CD8-positive, alpha-beta memory T cell (primary cell): ENCODE measurements around the gene MICU1. TPM values are rescaled to one million over a fixed set of nuclear protein-coding genes. Genes with fewer than 3 reads are reported as not detected.
A peak's percentile ranks its signal among the peaks of the same experiment; 100 is the strongest.

Experiments
- CTCF ChIA-PET: fragments of 350-600 bp; sonication (Branson Sonifier 250); formaldehyde crosslinking; loops from one replicate; lab custom pipeline; 2021; ENCODE audit warnings: antibody characterized with exemption; lab: Charles Lee
- POLR2A ChIA-PET: fragments of 350-600 bp; sonication (Branson Sonifier 250); formaldehyde crosslinking; loops from one replicate; lab custom pipeline; 2021; ENCODE audit warnings: antibody characterized with exemption; lab: Charles Lee
- DNase-seq, 5 donors: peaks; one replicate each; pipeline versions ENCODE4 v3.0.0 to v3.0.0-alpha.2; 2020 to 2022; ENCODE audit warnings: mixed read lengths in 1 of 5
- H3K27ac ChIP-seq: one replicate; pipeline ENCODE4 v1.7.0; 2013; ENCODE audit warnings: low read depth, mild to moderate bottlenecking, low read length, moderate library complexity
- H3K27me3 ChIP-seq: 2 replicates; pipeline ENCODE4 v1.7.0; 2013; ENCODE audit warnings: low read length, mild to moderate bottlenecking; ENCODE audit not compliant: insufficient read depth, poor library complexity, severe bottlenecking
- H3K36me3 ChIP-seq: 2 replicates; pipeline ENCODE4 v1.7.0; 2013; ENCODE audit warnings: mild to moderate bottlenecking, low read length, moderate library complexity; ENCODE audit not compliant: insufficient read depth
- H3K4me1 ChIP-seq: 2 replicates; pipeline ENCODE4 v1.7.0; 2013; ENCODE audit warnings: mild to moderate bottlenecking, low read length, moderate library complexity; ENCODE audit not compliant: insufficient read depth
- H3K4me3 ChIP-seq: 2 replicates; pipeline ENCODE4 v1.7.0; 2013; ENCODE audit warnings: mild to moderate bottlenecking, low read length
- H3K9me3 ChIP-seq: 2 replicates; pipeline ENCODE4 v1.7.0; 2013; ENCODE audit warnings: mild to moderate bottlenecking, low read length
- H3K27ac Mint-ChIP-seq, 8 donors: one replicate each; pipeline ENCODE4 v1.8.0; 2020 to 2021; ENCODE audit warnings: mixed read lengths in 8 of 8, mild to moderate bottlenecking in 6 of 8, inconsistent platforms in 3 of 8, moderate library complexity in 3 of 8
- H3K27me3 Mint-ChIP-seq, 2 donors: one replicate each; pipeline ENCODE4 v1.8.0; 2020 to 2021; ENCODE audit warnings: mixed read lengths in 2 of 2, mild to moderate bottlenecking in 1 of 2, moderate library complexity in 1 of 2
- H3K36me3 Mint-ChIP-seq, 3 donors: one replicate each; pipeline ENCODE4 v1.8.0; 2020 to 2021; ENCODE audit warnings: mixed read lengths in 3 of 3, inconsistent platforms in 1 of 3, mild to moderate bottlenecking in 1 of 3
- H3K4me1 Mint-ChIP-seq, 3 donors: one replicate each; pipeline ENCODE4 v1.8.0; 2020 to 2021; ENCODE audit warnings: mixed read lengths in 3 of 3, inconsistent platforms in 1 of 3, mild to moderate bottlenecking in 1 of 3
- H3K4me3 Mint-ChIP-seq, 7 donors: one replicate each; pipeline ENCODE4 v1.8.0; 2020 to 2021; ENCODE audit warnings: mixed read lengths in 7 of 7, mild to moderate bottlenecking in 6 of 7, moderate library complexity in 4 of 7, inconsistent platforms in 2 of 7
- H3K9me3 Mint-ChIP-seq, 5 donors: one replicate each; pipeline ENCODE4 v1.8.0; 2020 to 2022; ENCODE audit warnings: mixed read lengths in 5 of 5, mild to moderate bottlenecking in 3 of 5, moderate library complexity in 2 of 5, inconsistent platforms in 1 of 5
- polyA plus RNA-seq: library from polyadenylated mRNA; unstranded; fragments of 300-500 nt; fragmentation: Illumina TruSeq; gene quantifications from one replicate; pipeline ENCODE4 v1.2.3, GENCODE V29; 2021
- total RNA-seq, 2 experiments: library from RNA; stranded (reverse); gene quantifications; one replicate each; pipeline ENCODE4 v1.2.3, GENCODE V29; 2021

Gene MICU1
- total and polyA plus RNA-seq, 3 experiments from 2014 or later: 25.3 to 27.9 (median 26.9) TPM

DNA sequence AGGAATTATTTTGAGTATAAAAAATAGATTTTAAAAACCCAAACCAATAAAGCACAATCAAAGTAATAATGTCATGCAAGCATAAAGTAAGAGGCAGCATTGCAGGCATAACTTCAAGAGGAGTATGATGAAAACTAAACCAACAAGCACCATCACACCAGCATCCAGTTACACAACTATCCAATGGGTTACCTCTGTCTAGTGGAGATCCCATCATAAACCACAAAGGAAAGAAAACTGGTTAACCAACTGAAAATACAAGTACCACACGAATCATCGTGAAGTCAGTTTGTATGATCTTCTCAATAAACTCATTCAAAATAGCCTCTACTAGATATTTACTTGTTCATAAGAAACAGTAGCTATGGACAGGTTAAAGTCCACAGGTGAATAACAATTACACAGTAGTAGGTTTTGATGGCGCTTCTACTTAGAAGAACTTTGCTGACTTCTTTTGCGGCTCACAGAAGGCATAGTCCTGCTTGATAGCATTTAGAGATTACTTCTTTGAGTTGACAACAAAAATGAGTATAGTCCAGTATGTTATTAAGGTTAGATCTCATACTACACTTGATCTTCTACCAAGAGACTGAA lies 116.6 kb downstream of the MICU1 start:
- Histone ChIP-seq H3K4me3 (no peak overlapping the region), H3K27ac (no peak overlapping the region), H3K36me3 (peaks cover 5% of the 10 kb centered on the region), H3K27me3 (no peaks in the 10 kb centered on the region), H3K9me3 (no peaks in the 10 kb centered on the region), H3K4me1 (no peaks in the 10 kb centered on the region)
- POLR2A ChIA-PET: no interaction called here
- no peak for DNase-seq
- Mint-ChIP-seq H3K4me1 (no peaks in the 10 kb centered on the region), H3K36me3 (peaks cover 12 to 25% (median 22%) of the 10 kb centered on the region in 3 donors), H3K27ac (no peak overlapping the region), H3K9me3 (peaks cover 7 to 11% (median 9%) of the 10 kb centered on the region in 5 donors), H3K4me3 (no peak overlapping the region), H3K27me3 (no peaks in the 10 kb centered on the region)
- CTCF ChIA-PET: no interaction called here

DNA sequence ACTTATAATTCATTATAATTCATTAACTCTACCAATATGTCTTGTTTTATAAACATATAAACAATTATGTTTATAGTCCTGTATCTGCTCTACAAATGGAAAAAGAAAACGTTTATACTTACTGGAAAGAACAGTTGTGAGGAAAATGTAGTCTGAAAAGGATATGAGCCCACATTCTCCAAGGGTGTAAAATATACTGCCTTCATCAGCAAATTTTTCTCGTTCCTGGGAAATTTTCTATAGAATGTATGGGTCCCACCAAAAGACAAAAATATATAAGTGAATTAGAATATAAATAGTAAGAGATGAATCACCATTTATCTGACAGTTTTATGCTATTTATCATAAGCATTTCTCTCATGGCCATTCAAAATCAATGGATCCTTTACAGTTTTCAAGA lies 117.8 kb downstream of the MICU1 start:
- Histone ChIP-seq H3K9me3 (no peaks in the 10 kb centered on the region), H3K4me1 (no peaks in the 10 kb centered on the region), H3K36me3 (peaks cover 5% of the 10 kb centered on the region), H3K27me3 (no peaks in the 10 kb centered on the region), H3K4me3 (no peak overlapping the region), H3K27ac (no peak overlapping the region)
- no peak overlapping the region for H3K4me3 Mint-ChIP-seq
- DNase-seq: no peak
- CTCF ChIA-PET: no interaction called here
- H3K4me1 Mint-ChIP-seq: peaks cover under 1 to 3% (median 2%) of the 10 kb centered on the region in 3 donors
- no peaks in the 10 kb centered on the region for H3K27me3 Mint-ChIP-seq
- no peak overlapping the region for H3K27ac Mint-ChIP-seq
- peaks cover 2 to 6% (median 4%) of the 10 kb centered on the region in 5 donors for H3K9me3 Mint-ChIP-seq
- POLR2A ChIA-PET: no interaction called here
- peaks cover 16 to 27% (median 26%) of the 10 kb centered on the region in 3 donors for H3K36me3 Mint-ChIP-seq

DNA sequence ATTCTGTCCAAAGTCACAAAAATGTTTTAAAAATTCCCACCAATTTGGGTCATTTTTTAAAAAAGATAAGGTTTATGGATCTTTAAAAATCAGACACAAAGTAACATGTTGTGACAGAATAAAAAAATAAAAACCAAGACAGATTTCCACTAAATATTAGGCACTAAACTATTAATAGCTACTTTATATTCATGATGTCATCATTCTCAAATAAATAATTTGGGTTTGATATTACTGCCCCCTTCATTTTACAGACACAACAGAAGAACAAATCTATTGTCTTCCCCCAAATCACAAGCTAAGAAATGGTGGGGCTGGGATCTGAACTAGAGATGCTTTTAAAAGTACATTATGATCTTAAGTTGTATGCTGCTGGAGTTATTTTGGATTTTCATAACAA lies 119.4 kb downstream of the MICU1 start:
- H3K4me1 Mint-ChIP-seq: peaks cover 2 to 7% (median 4%) of the 10 kb centered on the region in 3 donors
- Histone ChIP-seq H3K4me3 (no peak overlapping the region), H3K36me3 (peaks cover 5% of the 10 kb centered on the region), H3K27me3 (no peaks in the 10 kb centered on the region), H3K9me3 (no peaks in the 10 kb centered on the region), H3K4me1 (no peaks in the 10 kb centered on the region), H3K27ac (no peak overlapping the region)
- no peaks in the 10 kb centered on the region for H3K27me3 Mint-ChIP-seq
- H3K4me3 Mint-ChIP-seq: no peak overlapping the region
- DNase-seq: no peak
- CTCF ChIA-PET: no interaction called here
- H3K9me3 Mint-ChIP-seq: peaks cover 2 to 6% (median 4%) of the 10 kb centered on the region in 5 donors
- peaks cover 18 to 27% (median 26%) of the 10 kb centered on the region in 3 donors for H3K36me3 Mint-ChIP-seq
- POLR2A ChIA-PET: no interaction called here
- no peak overlapping the region for H3K27ac Mint-ChIP-seq

DNA sequence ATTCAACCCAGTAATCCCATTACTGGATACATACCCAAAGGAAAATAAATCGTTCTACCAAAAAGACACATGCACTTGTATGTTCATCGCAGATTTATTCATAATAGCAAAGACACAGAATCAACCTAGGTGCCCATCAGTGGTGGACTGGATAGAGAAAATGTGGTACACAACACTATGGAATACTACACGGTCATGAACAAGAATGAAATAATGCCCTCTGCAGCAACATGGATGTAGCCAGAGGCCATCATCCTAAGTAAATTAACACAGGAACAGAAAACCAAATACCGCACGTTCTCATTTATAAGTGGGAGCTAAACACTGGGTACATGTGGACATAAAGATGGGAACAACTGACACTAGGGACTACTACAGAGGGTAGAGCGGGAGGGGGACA lies 120.4 kb downstream of the MICU1 start:
- Histone ChIP-seq H3K4me1 (no peaks in the 10 kb centered on the region), H3K27ac (no peak overlapping the region), H3K4me3 (no peak overlapping the region), H3K9me3 (no peaks in the 10 kb centered on the region), H3K27me3 (no peaks in the 10 kb centered on the region), H3K36me3 (peaks cover 5% of the 10 kb centered on the region)
- H3K4me1 Mint-ChIP-seq: peaks cover 3 to 7% (median 4%) of the 10 kb centered on the region in 3 donors
- no peak for DNase-seq
- ChIA-PET POLR2A (no interaction called here), CTCF (no interaction called here)
- no peak overlapping the region for H3K4me3 Mint-ChIP-seq
- no peaks in the 10 kb centered on the region for H3K27me3 Mint-ChIP-seq
- H3K36me3 Mint-ChIP-seq: peaks cover 18 to 27% (median 26%) of the 10 kb centered on the region in 3 donors
- peaks cover 2 to 6% (median 4%) of the 10 kb centered on the region in 5 donors for H3K9me3 Mint-ChIP-seq
- H3K27ac Mint-ChIP-seq: peak overlapping the region in 1 of 8 donors; percentile 46

DNA sequence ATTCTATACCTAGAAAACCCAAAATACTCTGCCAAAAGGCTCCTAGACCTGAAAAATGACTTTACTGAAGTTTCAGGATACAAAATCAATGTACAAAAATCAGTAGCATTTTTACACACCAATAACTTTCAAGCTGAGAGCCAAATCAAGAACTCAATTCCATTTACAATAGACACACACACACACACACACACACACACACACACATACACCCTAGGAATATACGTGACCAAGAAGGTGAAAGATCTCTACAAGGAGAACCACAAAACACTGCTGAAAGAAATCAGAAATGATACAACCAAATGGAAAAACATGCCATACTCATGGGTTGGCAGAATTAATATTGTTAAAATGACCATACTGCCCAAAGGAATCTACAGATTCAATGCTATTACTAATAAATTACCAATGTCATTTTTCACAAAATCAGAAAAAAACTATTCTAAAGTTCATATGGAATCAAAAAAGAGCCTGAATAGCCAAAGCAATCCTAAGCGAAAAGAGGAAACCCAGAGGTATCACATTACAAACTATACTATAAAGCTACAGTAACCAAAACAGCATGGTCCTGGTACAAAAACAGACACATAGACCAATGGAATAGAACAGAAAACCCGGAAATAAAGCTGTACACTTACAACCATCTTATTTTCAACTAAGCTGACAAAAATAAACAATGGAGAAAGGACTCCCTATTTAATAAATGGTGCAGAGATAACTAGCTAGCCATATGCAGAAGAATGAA lies 122.0 kb downstream of the MICU1 start:
- ChIA-PET POLR2A (no interaction called here), CTCF (no interaction called here)
- Histone ChIP-seq H3K27me3 (no peaks in the 10 kb centered on the region), H3K4me3 (no peak overlapping the region), H3K4me1 (no peaks in the 10 kb centered on the region), H3K9me3 (no peaks in the 10 kb centered on the region), H3K27ac (no peak overlapping the region), H3K36me3 (peaks cover 5% of the 10 kb centered on the region)
- Mint-ChIP-seq H3K36me3 (peaks cover 18 to 27% (median 26%) of the 10 kb centered on the region in 3 donors), H3K4me3 (no peak overlapping the region), H3K4me1 (peaks cover 6 to 17% (median 10%) of the 10 kb centered on the region in 3 donors), H3K9me3 (peaks cover 2 to 6% (median 4%) of the 10 kb centered on the region in 5 donors), H3K27ac (no peak overlapping the region), H3K27me3 (no peaks in the 10 kb centered on the region)
- no peak for DNase-seq

DNA sequence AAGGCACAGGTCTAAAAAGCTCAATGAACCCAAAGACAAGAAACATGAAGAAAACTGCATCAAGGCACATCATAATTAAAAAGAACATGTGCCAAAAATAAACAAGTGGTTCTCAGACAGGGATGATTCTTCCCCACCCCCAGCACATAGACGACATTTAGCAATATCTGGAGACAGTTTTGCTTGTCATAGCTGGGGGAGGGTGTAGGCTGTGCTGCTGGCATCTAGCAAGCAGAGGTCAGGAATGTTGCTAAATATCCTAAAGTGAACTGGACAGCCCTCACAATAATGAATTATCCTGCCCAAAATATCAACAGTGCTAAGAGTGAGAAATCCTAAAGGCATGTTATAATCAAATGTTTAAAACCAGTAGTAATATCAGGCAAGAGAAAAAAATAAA lies 122.6 kb downstream of the MICU1 start:
- no peak overlapping the region for H3K27ac Mint-ChIP-seq
- POLR2A ChIA-PET: no interaction called here
- DNase-seq: no peak
- peaks cover 5% of the 10 kb centered on the region for H3K36me3 ChIP-seq
- peaks cover 2 to 6% (median 4%) of the 10 kb centered on the region in 5 donors for H3K9me3 Mint-ChIP-seq
- no peak overlapping the region for H3K4me3 Mint-ChIP-seq
- H3K36me3 Mint-ChIP-seq: peaks cover 18 to 27% (median 26%) of the 10 kb centered on the region in 3 donors
- no peak overlapping the region for H3K27ac ChIP-seq
- no peaks in the 10 kb centered on the region for H3K9me3 ChIP-seq
- H3K27me3 ChIP-seq: no peaks in the 10 kb centered on the region
- no peaks in the 10 kb centered on the region for H3K27me3 Mint-ChIP-seq
- H3K4me1 ChIP-seq: no peaks in the 10 kb centered on the region
- peaks cover 6 to 17% (median 10%) of the 10 kb centered on the region in 3 donors for H3K4me1 Mint-ChIP-seq
- CTCF ChIA-PET: no interaction called here
- H3K4me3 ChIP-seq: no peak overlapping the region

DNA sequence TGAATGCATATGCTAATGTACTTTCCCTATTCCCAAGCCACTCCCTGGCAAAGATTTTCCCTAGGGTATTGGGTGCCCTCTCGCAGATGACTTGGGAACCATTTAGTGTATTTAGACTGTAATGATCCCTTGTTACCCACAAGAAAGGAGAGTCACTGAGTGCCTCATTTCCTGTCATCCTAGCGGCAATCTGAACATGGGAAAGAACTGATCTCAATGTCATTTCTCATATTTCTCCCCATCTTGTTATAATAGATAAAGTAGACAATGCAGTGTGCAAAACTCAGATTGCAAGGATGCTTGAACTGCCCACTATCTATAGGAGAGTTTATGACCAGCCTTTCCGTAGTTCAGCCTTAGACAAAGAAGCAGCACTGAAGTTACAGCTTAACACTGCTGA lies 123.3 kb downstream of the MICU1 start:
- no peaks in the 10 kb centered on the region for H3K9me3 ChIP-seq
- H3K4me3 Mint-ChIP-seq: no peak overlapping the region
- H3K4me3 ChIP-seq: no peak overlapping the region
- no peaks in the 10 kb centered on the region for H3K4me1 ChIP-seq
- H3K36me3 ChIP-seq: peaks cover 5% of the 10 kb centered on the region
- H3K27me3 ChIP-seq: no peaks in the 10 kb centered on the region
- ChIA-PET POLR2A (no interaction called here), CTCF (no interaction called here)
- no peak overlapping the region for H3K27ac ChIP-seq
- H3K27me3 Mint-ChIP-seq: no peaks in the 10 kb centered on the region
- peaks cover 2 to 6% (median 4%) of the 10 kb centered on the region in 5 donors for H3K9me3 Mint-ChIP-seq
- peaks cover 6 to 17% (median 10%) of the 10 kb centered on the region in 3 donors for H3K4me1 Mint-ChIP-seq
- H3K27ac Mint-ChIP-seq: no peak overlapping the region
- peaks cover 16 to 27% (median 26%) of the 10 kb centered on the region in 3 donors for H3K36me3 Mint-ChIP-seq
- no peak for DNase-seq

DNA sequence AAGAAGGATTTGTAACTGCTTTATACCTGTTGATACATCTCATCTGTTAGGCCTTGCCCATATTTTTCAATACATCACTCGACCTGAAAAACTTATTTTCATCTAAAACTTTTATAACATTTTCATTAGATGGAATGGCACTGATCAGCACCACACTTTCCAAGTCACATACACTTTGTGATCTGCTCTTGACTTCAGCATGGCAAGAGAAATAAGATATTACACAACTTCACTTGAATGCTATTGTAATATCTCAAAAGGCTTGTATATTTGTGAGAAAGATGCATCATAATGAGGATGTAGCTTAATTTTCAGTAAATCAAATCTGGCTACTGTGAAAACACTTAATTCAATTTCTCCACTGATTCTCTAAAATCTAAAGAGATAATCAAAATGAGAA lies 126.2 kb downstream of the MICU1 start:
- CTCF ChIA-PET: no interaction called here
- no peak overlapping the region for H3K4me3 ChIP-seq
- no peaks in the 10 kb centered on the region for H3K27me3 ChIP-seq
- no peaks in the 10 kb centered on the region for H3K36me3 ChIP-seq
- H3K27me3 Mint-ChIP-seq: no peaks in the 10 kb centered on the region
- DNase-seq: no peak
- peaks cover 0 to 6% (median 4%) of the 10 kb centered on the region in 5 donors for H3K9me3 Mint-ChIP-seq
- H3K27ac Mint-ChIP-seq: no peak overlapping the region
- H3K4me1 Mint-ChIP-seq: peaks cover 6 to 17% (median 10%) of the 10 kb centered on the region in 3 donors
- H3K4me1 ChIP-seq: no peaks in the 10 kb centered on the region
- H3K4me3 Mint-ChIP-seq: no peak overlapping the region
- H3K27ac ChIP-seq: no peak overlapping the region
- H3K36me3 Mint-ChIP-seq: peaks cover 8 to 16% (median 12%) of the 10 kb centered on the region in 3 donors
- H3K9me3 ChIP-seq: no peaks in the 10 kb centered on the region
- POLR2A ChIA-PET: no interaction called here
